AG04449 (cell line): ENCODE results near the gene ZNF845.

ENCODE experiments used
- CTCF ChIA-PET: fragments of 350-600 bp; formaldehyde crosslinking; extraction: SDS; loops from one replicate; lab custom pipeline; 2021; ENCODE audit warnings: antibody characterized with exemption; lab: Yijun Ruan, JAX
- POLR2A ChIA-PET: fragments of 400-600, 350-600 bp; formaldehyde crosslinking; extraction: SDS; loops from one replicate; lab custom pipeline; 2020; ENCODE audit warnings: antibody characterized with exemption, inconsistent platforms; lab: Yijun Ruan, JAX
- DNase-seq: peaks from one replicate; pipeline ENCODE4 v3.0.0-alpha.2; 2010; ENCODE audit warnings: low read depth, low spot score
- H3K4me3 ChIP-seq: 2 replicates; pipeline ENCODE4 v1.5.1; 2011; ENCODE audit warnings: low read depth, mild to moderate bottlenecking, control low read depth, low read length
- TF ChIP-seq, protein P1 (sequence below): IDR thresholded peaks from one replicate; pipeline ENCODE4 v1.5.1; 2011; ENCODE audit warnings: mild to moderate bottlenecking, moderate library complexity, low read length, control low read depth, inconsistent platforms; ENCODE audit not compliant: insufficient read depth; ENCODE audit errors: missing control alignments

Gene ZNF845

DNA sequence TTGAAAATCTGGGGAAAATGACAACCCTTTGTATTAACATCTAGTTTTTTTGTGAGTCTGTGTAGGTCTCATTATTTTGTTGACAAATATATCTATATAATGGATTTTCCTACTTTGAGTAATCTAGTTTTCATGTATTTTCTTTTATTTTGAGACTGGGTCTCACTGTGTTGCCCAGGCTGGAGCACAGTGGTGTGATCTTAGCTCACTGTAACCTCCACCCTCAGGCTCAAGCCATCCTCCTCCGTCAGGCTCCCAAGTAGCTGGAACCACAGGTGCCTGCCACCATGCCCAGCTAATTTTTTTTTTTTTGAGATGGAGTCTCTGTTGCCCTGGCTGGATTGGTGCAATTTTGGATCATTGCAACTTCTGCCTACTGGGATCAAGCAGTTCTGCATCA, 41.2 kb downstream of the ZNF845 start:
- no peak for DNase-seq
- TF ChIP-seq, protein P1, sequence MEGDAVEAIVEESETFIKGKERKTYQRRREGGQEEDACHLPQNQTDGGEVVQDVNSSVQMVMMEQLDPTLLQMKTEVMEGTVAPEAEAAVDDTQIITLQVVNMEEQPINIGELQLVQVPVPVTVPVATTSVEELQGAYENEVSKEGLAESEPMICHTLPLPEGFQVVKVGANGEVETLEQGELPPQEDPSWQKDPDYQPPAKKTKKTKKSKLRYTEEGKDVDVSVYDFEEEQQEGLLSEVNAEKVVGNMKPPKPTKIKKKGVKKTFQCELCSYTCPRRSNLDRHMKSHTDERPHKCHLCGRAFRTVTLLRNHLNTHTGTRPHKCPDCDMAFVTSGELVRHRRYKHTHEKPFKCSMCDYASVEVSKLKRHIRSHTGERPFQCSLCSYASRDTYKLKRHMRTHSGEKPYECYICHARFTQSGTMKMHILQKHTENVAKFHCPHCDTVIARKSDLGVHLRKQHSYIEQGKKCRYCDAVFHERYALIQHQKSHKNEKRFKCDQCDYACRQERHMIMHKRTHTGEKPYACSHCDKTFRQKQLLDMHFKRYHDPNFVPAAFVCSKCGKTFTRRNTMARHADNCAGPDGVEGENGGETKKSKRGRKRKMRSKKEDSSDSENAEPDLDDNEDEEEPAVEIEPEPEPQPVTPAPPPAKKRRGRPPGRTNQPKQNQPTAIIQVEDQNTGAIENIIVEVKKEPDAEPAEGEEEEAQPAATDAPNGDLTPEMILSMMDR, result no peak
- no peak overlapping the region for H3K4me3 ChIP-seq
- CTCF ChIA-PET, result no interaction called here
- POLR2A ChIA-PET, result no interaction called here

GRCh38 chr19:53381376-53381775, 47.8 kb downstream of the ZNF845 start:
- TF ChIP-seq, protein P1, result no peak
- ChIA-PET POLR2A (no interaction called here), CTCF (no interaction called here)
- no peak for DNase-seq
- no peak overlapping the region for H3K4me3 ChIP-seq

GRCh38 chr19:53388168-53388567, 54.6 kb downstream of the ZNF845 start:
- ChIA-PET CTCF (no interaction called here), POLR2A (no interaction called here)

DNA sequence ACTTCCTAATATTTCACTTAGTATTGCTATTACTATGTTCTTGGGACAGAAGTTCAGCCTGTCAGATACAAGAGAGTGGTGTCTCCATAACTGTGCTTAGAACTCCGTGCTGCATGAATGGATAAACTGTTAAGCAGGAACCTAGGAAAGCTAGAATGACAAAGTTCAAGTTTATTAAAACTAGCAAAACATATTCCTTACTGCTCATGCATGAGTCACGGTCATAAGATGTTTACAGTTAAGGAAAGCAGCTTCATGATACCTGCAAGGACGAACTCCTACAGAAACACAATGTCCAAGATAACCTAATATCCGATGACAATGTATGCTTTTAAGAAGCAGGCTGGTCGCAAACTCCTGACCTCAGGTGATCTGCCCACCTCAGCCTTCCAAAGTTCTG, 55.4 kb downstream of the ZNF845 start:
- DNase-seq, result no peak
- TF ChIP-seq, protein P1, result no peak
- no peak overlapping the region for H3K4me3 ChIP-seq
- POLR2A ChIA-PET, result no interaction called here
- CTCF ChIA-PET, result no interaction called here

More at GRCh38 chr19:53388168-53388567, 54.6 kb downstream of the ZNF845 start:
- TF ChIP-seq, protein P1, result no peak
- H3K4me3 ChIP-seq, result no peak overlapping the region
- no peak for DNase-seq

GRCh38 chr19:53389571-53389970, 56.0 kb downstream of the ZNF845 start:
- TF ChIP-seq, protein P1, result no peak
- no peak overlapping the region for H3K4me3 ChIP-seq
- POLR2A ChIA-PET, result no interaction called here
- DNase-seq, result no peak
- CTCF ChIA-PET, result no interaction called here

DNA sequence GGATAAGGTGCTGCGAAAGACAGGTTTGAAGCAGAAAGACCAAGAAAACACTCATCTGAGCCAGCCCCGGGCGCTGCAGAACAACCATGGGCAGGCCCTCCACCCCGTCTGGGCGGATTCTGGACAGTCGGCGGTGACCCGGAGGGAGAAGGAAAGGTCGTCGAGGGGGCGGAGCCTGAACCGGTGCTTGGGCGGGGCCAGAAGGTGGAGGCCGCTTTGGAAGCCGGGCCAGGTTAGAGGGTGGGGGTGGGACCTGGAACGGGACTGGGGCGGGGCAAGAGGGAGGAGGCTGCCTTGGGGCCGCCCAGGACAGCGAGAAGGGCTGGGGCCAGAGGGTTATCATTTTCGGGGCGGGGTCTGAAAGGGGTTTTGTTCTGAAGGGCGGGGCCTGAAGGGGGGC, 56.4 kb downstream of the ZNF845 start:
- CTCF ChIA-PET, result no interaction called here
- POLR2A ChIA-PET, result no interaction called here
- no peak for DNase-seq
- TF ChIP-seq, protein P1, result no peak
- H3K4me3 ChIP-seq, result no peak overlapping the region
